C4-2B (cell line): ENCODE measurements around the gene SQSTM1.

Experiments
- ZFX ChIP-seq: fragments of 450-650 bp; IDR thresholded peaks from 2 replicates; pipeline ENCODE4 v1.6.1; 2017
- TF ChIP-seq, protein P1 (sequence below): fragments of 450-650 bp; conservative IDR thresholded peaks from 2 replicates; pipeline ENCODE4 v1.5.1; 2017; ENCODE audit warnings: mild to moderate bottlenecking

GRCh38 chr5:179800071-179800695, 20.5 kb upstream of the SQSTM1 start:
- TF ChIP-seq, protein P1, sequence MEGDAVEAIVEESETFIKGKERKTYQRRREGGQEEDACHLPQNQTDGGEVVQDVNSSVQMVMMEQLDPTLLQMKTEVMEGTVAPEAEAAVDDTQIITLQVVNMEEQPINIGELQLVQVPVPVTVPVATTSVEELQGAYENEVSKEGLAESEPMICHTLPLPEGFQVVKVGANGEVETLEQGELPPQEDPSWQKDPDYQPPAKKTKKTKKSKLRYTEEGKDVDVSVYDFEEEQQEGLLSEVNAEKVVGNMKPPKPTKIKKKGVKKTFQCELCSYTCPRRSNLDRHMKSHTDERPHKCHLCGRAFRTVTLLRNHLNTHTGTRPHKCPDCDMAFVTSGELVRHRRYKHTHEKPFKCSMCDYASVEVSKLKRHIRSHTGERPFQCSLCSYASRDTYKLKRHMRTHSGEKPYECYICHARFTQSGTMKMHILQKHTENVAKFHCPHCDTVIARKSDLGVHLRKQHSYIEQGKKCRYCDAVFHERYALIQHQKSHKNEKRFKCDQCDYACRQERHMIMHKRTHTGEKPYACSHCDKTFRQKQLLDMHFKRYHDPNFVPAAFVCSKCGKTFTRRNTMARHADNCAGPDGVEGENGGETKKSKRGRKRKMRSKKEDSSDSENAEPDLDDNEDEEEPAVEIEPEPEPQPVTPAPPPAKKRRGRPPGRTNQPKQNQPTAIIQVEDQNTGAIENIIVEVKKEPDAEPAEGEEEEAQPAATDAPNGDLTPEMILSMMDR: no peak
- TF ChIP-seq ZFX: no peak
